ENCODE measurements around the gene ABHD6. TPM values are rescaled to one million over a fixed set of nuclear protein-coding genes. Genes with fewer than 3 reads are reported as not detected.
"Not testable (repeated sequence)": the region's sequence is repeated elsewhere in the genome, so short reads cannot be mapped to it uniquely, and the experiment has no call there.

ABHD6 gene
- total RNA-seq, 1 experiment from 2014 or later: 20.1 TPM

DNA sequence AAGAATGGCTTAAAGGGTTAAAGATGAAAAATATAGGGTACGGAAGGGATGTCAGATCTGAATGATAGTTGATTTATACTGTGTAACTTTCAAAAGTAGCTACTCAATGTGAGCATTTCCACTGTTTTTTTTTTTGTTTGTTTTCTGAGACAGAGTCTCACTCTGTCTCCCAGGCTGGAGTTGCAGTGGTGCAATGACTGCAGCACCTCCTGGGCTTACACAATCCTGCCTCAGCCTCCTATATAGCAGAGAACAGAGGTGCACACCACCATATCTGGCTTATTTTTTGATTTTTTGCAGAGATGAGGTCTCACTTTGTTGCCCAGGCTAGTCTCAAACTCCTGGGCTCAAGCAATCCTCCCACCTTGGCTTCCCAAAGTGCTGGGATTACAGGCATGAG lies 85.2 kb downstream of the ABHD6 start:
- no peak for DNase-seq (ENCODE audit: low read depth)

- no peak for DNase-seq (ENCODE audit: low read depth)
Measured at GRCh38 chr3:58323529-58324390, 86.2 kb downstream of the ABHD6 start.

DNA sequence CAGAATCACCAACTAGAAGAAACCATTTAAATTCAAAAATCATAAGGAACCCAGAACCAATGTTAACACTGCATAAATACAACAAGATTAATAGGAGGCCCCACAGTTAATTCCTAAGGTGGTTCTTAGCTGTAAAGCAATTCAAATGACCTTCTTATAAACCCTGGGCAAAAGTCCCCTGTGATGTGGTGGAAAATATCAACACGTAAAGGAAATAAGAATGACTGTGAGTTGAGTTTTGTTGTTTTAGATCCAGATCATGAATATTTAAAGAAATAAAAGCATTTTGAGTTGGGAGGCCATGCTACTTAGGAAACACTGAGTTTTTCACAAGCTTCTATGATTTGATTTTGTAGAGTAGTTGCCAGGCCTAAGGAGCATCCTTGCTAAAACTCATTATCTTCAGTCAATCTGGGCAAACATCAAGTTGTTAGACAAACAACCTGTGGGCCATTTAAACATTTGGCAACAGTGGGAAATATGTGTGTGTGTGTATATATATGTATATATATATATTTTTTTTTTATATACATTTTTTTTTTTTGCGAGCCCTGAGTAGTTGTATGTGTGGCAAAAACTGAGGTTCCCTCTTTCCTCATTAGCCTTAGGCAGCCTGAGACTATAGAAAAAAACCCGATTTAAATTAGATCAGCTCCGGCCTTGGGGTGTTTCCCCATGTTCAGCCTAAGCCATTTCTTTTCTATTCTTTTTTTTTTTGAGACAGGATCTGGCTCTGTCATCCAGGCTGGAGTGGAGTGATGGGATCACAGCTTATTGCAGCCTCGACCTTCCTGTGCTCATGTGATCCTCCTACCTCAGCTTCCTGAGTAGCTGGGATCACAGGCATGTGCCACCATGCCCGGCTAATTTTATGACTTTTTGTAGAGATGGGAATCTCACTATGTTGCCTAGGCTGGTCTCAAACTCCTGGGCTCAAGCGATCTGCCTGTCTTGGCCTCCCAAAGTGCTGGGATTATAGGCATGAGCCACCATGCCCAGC lies 87.1 kb downstream of the ABHD6 start:
- no peak for DNase-seq (ENCODE audit: low read depth)

DNA sequence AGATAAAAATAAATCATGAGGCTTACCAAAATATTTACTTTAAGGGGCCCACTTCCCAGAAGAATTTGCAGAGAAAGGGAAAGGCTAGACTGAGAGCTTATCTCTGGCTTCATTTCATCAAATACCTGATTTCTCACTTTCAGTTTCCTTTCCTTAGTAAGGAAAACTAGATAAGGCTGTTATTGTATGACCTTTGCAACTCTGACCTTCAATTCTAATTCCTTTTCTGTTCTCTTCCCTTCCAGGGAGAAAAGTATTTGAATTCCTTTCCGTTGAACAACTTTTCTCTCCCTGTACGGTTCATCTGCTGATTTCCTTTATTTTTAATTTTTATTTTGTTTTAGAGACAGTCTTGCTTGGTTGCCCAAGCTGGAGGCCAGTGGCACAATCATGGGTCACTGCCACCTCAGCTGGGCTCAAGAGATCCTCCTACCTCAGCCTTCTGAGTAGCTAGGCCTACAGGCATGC lies 88.0 kb downstream of the ABHD6 start:
- DNase-seq (ENCODE audit: low read depth): no peak

GRCh38 chr3:58326267-58326900 lies 88.8 kb downstream of the ABHD6 start:
- no peak for DNase-seq (ENCODE audit: low read depth)

DNA sequence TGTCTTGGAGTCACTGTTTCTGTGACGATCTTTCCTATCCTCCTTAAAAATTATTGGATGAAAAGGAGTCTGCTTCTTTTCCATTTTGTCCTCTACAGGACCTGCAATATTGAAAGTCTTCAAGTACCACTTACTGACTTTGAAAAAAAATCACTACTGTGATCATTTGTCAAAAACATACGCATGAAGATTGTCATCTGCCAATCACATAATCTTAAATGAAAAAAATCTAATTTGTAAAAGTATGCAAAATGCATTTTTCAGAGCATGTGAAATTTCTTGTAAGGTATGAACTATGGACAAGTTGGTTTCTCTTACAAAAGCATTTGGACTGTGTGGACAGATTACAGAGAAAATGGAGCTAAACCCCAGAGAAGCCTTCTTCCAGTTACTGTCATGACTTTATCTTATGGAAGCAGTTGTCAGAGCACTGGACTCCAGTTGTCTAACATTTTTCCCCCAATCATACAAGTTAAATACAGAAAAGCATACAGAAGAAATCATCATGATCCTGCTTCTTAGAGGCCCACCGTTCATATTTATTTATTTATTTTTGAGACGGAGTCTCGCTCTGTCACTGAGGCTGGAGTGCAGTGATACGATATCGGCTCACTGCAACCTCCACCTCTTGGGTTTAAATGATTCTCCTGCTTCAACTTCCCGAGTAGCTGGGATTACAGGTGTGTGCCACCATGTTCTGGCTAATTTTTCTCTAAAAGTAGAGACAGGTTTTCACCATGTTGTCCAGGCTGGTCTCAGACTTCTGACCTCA lies 91.7 kb downstream of the ABHD6 start:
- no peak for DNase-seq (ENCODE audit: low read depth)

DNA sequence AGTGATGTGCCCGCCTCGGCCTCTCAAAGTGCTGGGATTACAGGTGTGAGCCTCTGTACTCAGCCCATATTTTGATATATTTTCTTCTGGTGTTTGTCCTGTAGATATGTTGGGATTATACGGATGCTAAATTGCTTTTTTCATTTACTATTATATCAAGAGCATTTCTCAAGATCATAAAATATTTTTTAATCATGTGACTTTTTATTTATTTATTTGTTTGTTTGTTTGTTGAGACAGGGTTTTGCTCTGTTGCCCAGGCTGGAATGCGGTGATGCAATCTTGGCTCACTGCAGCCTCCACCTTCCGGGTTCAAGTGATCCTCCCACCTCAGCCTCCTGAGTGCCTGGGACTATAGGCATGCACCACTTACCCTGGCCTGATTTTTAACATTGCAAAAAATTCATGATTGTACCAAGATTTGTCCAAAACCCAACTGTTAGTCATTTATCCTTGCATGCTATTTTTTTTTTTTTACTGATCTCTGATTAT lies 92.4 kb downstream of the ABHD6 start:
- no peak for DNase-seq (ENCODE audit: low read depth)

DNA sequence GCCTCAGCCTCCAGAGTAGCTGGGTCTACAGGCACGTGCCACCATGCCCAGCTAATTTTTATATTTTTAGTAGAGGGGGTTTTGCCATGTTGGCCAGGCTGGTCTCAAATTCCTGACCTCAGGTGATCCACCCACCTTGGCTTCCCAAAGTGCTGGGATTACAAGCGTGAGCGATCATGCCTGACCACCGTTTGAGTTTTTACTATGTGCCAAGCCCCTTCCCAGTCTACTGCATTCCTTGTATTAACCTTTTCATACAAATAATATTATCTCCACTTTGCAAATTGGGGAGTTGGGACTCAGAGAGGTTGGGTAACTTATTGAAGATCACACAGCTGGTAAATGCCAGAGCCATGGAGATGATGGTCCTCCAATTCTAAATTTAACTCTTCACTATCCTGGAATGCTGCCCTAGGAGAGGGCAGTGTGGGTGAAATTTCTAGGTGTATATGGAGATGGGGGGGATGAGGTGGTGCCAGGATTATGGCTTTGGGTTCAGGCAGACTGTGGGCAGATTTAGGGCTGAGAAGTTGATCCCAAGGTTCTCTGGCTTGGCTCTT lies 94.1 kb downstream of the ABHD6 start:
- no peak for DNase-seq (ENCODE audit: low read depth)

- peak; percentile 82 for DNase-seq (ENCODE audit: low read depth)
Measured at GRCh38 chr3:58332575-58333188, 95.1 kb downstream of the ABHD6 start, which contains the start of gene PXK. Gene PXK (plus strand): TSS chr3:58332892. CDS start chr3:58332989, 97 bp downstream.

- peak; percentile 29 for DNase-seq (ENCODE audit: low read depth)
Measured at GRCh38 chr3:58333206-58334012, 95.8 kb downstream of the ABHD6 start.

DNA sequence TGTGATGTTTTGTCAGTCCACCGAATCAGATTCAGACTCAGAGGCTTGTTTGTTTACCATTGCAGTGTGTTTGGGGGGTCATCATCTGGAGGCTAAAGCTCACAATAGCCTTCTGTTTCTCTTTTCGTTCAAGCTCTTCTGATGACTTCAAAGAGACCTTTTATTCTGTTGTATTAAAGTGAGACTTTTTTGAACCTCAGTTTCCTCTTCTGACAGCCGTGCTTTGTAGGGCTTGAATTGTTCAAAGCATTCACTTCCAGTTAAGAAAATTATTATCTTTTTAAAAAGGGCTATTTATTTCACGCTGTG lies 96.4 kb downstream of the ABHD6 start:
- DNase-seq (ENCODE audit: low read depth): no peak

DNA sequence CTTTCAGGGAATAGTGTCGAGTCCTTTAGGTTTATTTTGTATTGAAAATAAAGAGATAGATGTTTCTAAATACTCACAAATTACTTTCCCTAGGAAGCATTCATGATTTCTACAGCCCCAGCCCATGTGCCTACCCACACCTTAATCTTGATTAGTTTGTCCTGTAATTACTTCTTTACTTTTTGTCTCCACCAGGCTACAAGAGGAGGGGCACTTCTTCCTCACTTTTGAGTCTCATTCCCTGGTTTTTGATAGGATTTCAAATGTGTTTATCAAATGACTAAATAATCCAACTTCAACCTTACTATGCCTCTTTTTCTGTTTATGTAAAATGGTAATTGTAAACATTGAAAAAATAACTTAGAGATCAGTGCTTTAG lies 96.9 kb downstream of the ABHD6 start:
- no peak for DNase-seq (ENCODE audit: low read depth)

DNA sequence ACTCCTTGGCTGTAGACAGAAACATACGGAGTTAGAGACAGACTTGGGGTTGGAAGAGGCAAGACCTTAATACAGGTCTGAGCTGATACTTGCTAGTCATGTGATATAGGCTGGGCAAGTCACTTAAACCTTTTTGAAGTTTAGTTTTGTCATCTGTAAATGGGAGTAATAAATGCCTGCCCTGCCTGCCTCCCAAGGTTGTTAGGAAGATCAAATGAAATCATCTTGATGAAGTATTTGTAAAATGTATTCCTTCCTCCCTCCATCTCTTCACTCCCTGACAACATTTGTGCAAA lies 98.0 kb downstream of the ABHD6 start:
- no peak for DNase-seq (ENCODE audit: low read depth)

DNA sequence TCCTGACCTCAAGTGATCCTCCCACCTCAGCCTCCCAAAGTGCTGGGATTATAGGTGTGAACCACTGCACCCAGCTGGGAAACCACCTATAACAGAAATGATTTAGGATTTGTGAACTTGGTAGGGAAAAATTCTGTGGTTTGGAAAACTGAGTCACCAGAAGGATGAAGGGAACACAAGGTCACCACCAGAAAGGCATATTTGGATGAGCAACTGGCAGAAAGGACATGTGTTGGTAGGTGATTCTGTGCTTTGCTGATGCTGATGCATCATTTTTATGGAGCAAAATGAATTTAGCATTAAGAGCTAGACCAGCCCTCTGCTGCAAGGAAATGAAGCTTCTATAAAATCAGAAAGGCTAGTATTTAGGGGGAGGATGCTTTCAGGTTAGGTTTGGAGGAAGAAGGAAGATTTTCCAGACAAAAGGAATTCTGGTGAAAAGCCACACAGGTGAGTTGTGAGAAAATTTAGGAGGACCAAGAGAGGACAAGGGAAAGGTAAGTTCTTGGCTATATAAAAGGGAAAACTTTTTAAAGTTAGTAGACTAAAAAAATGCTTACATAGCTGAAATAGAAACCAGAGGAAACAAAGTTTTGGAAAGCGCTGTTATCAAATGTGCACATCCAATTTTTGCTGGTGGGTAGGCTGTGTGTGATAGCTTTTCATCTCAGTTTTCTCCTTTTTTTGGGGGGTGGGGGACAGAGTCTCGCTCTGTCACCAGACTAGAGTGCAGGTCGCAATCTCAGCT lies 98.7 kb downstream of the ABHD6 start:
- DNase-seq (ENCODE audit: low read depth): peak; percentile 94

- no peak for DNase-seq (ENCODE audit: low read depth)
Measured at GRCh38 chr3:58337190-58337589, 99.6 kb downstream of the ABHD6 start.

- not testable (repeated sequence) for DNase-seq (ENCODE audit: low read depth)
Measured at GRCh38 chr3:58339146-58339545, 101.6 kb downstream of the ABHD6 start.

GRCh38 chr3:58340594-58341244 lies 103.1 kb downstream of the ABHD6 start:
- DNase-seq (ENCODE audit: low read depth): no peak

- no peak for DNase-seq (ENCODE audit: low read depth)
Measured at GRCh38 chr3:58341376-58341775, 103.8 kb downstream of the ABHD6 start.
